GM12864 (cell line): ENCODE measurements around the gene SMOC2.
"Not testable (repeated sequence)": the region's sequence is repeated elsewhere in the genome, so short reads cannot be mapped to it uniquely, and the experiment has no call there.

ENCODE experiments used
- DNase-seq: peaks from one replicate; pipeline ENCODE4 v3.0.0-alpha.2; 2011; ENCODE audit warnings: low read depth
- H3K4me3 ChIP-seq: 2 replicates; pipeline ENCODE4 v1.5.1; 2011; ENCODE audit warnings: mild to moderate bottlenecking, low read depth, low read length, control low read depth
- TF ChIP-seq, protein P1 (sequence below): IDR thresholded peaks from 2 replicates; pipeline ENCODE4 v1.5.1; 2011; ENCODE audit warnings: low read depth, mild to moderate bottlenecking, moderate library complexity, low read length, control low read depth, inconsistent platforms; ENCODE audit errors: missing control alignments

Gene SMOC2

GRCh38 chr6:168609026-168609685 lies 168.2 kb downstream of the SMOC2 start:
- TF ChIP-seq, protein P1, sequence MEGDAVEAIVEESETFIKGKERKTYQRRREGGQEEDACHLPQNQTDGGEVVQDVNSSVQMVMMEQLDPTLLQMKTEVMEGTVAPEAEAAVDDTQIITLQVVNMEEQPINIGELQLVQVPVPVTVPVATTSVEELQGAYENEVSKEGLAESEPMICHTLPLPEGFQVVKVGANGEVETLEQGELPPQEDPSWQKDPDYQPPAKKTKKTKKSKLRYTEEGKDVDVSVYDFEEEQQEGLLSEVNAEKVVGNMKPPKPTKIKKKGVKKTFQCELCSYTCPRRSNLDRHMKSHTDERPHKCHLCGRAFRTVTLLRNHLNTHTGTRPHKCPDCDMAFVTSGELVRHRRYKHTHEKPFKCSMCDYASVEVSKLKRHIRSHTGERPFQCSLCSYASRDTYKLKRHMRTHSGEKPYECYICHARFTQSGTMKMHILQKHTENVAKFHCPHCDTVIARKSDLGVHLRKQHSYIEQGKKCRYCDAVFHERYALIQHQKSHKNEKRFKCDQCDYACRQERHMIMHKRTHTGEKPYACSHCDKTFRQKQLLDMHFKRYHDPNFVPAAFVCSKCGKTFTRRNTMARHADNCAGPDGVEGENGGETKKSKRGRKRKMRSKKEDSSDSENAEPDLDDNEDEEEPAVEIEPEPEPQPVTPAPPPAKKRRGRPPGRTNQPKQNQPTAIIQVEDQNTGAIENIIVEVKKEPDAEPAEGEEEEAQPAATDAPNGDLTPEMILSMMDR = no peak
- H3K4me3 ChIP-seq = no peak overlapping the region
- no peak for DNase-seq

DNA sequence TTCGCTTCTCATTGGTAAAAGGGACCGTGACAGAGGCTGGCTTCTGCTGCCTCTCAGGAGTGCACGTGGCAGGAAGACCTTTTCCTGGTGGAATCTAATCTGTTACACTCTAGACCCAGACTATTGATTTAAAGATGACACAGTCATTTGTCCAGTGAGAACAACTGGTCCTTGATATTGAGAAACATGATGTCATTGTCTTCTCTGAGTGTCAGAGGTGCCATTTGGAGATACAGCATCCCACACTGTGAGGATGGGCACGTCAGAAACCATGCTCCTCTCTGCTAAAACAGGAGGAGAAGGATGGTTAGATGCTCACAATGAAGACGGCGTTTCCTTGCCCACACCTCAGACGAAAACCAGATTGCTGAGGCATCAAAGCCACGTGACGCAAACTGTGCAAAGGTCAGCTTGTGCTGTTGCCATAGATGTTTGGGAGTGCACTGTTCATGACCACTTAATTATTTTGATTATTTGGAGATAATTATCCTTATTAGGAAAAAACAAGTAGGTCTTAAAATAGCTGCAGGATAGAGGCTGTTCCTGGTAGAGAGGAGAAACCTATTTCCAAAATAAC lies 169.0 kb downstream of the SMOC2 start:
- TF ChIP-seq, protein P1 = no peak
- H3K4me3 ChIP-seq = no peak overlapping the region
- DNase-seq = no peak

DNA sequence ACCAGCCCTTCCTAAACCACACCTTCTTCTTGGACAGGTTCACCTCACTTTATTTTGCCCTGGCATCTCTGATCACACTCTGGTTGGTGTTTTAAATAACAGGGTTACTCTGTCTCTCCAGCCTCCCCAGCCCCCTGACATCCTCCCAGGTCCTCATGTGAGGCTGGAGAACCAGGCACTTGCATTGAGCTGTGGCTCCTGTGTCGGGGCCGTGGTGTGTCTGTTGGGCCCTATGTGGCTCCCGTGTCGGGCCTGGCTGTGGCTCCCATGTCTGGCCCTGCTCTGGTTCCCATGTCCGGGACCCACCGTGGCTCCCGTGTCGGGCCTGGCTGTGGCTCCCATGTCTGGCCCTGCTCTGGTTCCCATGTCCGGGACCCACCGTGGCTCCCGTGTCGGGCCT lies 170.0 kb downstream of the SMOC2 start:
- H3K4me3 ChIP-seq, DNase-seq: not testable (repeated sequence)

- no peak for DNase-seq
These were observed 170.7 kb downstream of the SMOC2 start for GRCh38 chr6:168611691-168612090.

GRCh38 chr6:168612586-168612985 lies 171.6 kb downstream of the SMOC2 start:
- no peak for DNase-seq
- TF ChIP-seq, protein P1 = no peak
- no peak overlapping the region for H3K4me3 ChIP-seq

More at GRCh38 chr6:168611691-168612090, 170.7 kb downstream of the SMOC2 start:
- TF ChIP-seq, protein P1 = no peak
- no peak overlapping the region for H3K4me3 ChIP-seq

DNA sequence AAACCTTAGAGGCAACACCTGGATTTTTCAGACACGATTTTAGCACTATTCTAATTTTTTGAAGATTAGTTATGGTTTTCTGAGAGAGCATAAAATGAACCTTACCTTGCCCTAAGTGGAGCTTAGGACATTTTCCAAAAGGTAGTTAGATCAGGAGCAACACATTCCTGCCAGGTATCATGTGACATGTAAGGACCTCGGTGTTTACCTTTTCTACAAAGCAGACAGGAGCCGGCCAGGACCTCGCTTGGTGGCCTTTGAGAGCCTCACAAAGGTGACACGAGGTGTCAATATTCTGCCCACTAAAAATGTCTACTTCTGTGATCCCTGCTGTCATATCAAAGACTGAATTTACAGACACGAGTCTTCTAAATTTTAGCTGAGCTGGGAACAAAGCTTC lies 174.9 kb downstream of the SMOC2 start:
- H3K4me3 ChIP-seq = no peak overlapping the region
- TF ChIP-seq, protein P1 = no peak
- no peak for DNase-seq

- TF ChIP-seq, protein P1 = no peak
- DNase-seq = no peak
- H3K4me3 ChIP-seq = no peak overlapping the region
These were observed 176.1 kb downstream of the SMOC2 start for GRCh38 chr6:168616816-168617765.
